ENCODE data around the gene NAA25.
"Not testable (repeated sequence)": the region's sequence is repeated elsewhere in the genome, so short reads cannot be mapped to it uniquely, and the experiment has no call there.

NAA25 gene

DNA sequence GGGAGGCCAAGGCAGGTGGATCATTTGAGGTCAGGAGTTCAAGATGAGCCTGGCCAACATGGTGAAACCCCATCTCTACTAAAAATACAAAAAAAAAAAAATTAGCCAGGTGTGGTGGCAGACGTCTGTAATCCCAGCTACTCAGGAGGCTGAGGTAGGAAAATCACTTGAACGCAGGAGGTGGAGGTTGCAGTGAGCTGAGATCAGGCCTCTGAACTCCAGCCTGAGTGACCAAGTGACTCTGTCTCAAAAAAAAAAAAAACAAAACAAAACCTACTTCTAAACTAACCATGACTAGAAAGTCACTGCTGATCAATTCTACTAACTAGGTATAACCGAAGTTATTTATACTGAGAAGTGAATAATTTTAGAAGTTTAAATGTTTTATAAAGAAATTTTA lies 99.0 kb downstream of the NAA25 start:
- DNase-seq (ENCODE audit: low read depth in 2 of 2), result not testable (repeated sequence)

DNA sequence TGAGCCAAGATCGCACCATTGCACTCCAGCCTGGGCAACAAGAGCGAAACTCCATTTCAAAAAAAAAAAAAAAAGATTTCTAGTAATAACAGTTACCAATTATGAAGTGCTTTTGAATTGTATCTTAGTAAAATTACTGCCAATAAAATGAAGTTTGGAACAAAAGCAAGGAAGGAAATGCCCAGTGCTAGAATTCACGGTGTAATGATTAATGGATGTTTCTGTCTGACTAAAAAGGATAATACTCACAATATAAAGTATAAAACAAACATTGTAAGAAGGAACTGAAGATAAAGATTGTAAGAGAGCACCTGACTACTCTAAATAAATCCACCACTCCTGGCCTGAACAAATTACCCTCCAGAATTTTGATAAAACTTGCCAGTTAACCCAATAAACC lies 99.7 kb downstream of the NAA25 start:
- DNase-seq (ENCODE audit: low read depth in 2 of 2), result no peak

DNA sequence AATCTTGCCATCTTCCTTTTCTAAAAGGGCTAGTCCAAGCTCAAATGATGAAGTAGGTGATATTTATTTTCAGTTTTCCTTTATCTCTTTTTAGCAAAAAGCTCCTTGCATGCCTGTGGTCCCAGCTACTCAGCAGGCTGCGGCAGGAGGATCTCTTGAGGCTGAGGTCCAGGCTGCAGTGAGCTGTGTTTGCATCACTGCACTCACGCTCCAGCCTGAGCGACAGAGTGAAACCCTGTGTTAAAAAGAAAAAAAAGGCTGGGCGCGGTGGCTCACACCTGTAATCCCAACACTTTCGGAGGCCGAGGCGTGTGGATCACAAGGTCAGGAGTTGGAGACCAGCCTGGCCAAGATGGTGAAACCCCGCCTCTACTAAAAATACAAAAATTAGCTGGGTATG lies 100.6 kb downstream of the NAA25 start:
- no peak for DNase-seq (ENCODE audit: low read depth in 2 of 2)

DNA sequence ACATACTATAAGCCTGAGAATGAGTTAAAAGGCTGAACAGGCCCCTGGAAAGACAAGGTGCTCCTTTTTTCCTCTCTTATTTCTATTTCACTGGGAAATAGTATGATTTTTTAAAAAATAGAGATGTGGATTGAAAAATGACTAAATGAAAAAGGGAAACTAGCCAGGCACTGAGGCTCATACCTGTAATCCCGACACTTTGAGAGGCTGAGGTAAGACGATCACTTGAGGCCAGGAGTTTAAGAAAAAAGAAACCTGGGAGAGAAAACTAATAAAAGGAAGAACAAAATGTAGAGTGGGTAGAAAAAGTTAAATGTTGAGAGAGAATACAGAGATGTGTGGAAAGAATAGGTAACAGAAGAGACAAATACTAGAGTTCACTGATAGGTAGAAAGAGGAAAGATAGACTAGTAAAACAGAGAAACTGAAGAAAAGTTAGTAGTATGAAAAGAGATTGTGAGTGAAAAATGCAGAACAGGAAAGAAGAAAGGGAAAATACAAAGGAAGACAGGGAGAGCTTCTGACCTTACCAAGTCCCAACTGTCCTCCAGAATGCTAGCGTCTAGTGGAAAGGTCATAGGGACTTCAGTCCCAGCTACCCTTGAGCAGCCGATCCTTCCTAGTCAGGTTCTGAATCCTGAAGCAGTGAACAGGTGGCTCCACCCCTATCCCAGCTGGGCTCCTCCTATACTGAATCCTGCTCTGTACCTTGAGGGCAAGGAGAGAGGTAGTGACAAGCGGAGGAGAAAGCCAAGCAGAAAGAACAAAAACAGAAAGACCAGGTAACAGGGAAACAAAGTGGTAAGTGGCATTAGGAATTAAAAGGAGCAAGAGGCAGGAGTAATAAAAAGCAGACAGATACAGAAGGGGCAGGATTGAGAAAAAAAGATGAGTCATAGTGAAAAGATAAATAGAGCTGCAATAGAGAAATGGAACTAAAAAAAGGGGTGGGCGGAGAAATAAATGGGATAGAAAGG lies 102.9 kb downstream of the NAA25 start:
- no peak for DNase-seq (ENCODE audit: low read depth in 2 of 2)

DNA sequence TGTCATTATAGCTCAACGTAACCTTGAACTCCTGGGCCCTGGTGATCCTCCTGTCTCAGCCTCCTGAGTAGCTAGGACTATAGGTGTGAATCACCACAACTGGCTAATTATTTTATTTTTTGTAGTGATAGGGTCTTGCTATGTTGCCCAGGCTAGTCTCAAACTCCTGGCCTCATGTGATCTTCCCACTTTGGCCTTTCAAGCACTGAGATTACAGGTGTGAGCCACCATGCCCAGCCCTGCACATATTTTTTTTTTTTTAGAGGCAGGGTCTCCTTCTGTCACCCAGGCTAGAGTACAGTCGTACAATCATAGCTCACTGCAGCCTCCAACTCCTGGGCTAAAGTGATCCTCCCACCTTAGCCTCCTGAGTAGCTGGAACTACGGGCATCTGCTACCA lies 104.5 kb downstream of the NAA25 start:
- no peak for DNase-seq (ENCODE audit: low read depth in 2 of 2)

DNA sequence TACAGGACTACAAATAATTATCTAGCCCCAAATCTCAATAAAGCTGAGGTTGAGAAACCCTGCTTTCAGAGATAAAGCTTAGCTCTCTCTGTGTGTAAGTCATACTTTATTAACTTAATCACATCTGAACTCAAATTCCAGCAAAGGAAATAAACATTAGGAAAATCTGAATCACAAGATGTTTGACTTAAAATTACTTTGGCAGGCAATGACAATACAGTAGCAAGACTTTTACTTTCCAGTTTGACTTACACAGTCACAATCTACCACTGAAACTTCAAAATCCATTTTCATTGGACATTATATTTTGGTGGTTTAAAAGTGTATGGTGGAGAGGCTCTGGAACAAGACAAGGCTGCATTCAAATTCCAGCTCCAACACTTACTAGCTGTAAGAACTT lies 107.0 kb downstream of the NAA25 start:
- DNase-seq (ENCODE audit: low read depth in 2 of 2), result no peak

DNA sequence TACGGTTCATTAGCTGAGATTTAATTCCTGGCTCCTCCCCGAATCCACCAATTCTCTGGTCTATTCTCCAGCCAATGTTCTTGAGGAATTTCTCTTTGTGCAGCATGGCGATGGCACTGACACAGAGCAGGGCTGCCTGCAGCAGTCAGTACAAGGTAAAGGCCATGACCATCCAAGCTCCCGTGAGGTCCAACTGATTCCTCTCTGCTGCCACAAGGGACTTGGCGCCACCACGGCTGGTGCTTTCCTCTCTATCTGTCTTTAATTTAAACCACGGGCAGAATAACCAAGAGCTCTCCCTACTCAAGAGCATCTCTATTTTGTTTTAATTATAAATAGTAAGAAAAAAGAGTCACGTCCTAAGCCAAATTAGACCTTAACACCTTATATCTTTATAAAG lies 107.8 kb downstream of the NAA25 start:
- DNase-seq (ENCODE audit: low read depth in 2 of 2), result no peak

DNA sequence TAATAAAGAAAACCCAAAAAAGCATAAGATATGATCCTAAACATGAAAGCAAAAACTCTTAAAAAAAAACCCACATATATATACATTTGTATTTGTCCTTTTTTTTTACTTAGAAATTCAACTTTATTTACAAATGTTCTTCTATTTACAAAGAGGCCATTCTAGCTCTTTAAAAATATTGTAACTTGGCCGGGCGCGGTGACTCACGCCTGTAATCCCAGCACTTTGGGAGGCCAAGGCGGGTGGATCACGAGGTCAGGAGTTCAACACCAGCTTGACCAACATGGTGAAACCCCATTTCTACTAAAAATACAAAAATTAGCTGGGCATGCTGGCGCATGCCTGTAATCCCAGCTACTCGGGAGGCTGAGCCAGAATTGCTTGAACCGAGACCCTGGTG lies 109.5 kb downstream of the NAA25 start:
- DNase-seq (ENCODE audit: low read depth in 2 of 2), result not testable (repeated sequence)

DNA sequence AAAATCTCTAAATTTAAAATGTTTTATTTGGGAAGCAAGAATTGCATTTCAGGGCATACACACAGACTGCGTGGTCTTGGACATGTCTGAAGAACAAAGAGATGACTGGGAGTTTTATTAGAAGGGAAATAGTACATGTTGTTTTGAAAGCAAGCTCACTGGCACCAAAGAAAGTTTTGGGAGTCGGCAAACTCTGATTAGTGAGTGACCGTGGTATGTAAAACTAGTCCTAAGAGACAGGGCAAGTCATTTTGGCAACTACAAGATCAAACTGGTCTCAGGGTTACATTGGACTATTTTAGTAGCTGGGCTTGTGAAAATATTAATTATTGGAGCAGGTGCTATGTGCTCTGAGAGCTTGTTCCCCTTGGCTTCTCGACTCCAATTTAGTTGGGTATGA lies 110.6 kb downstream of the NAA25 start:
- no peak for DNase-seq (ENCODE audit: low read depth in 2 of 2)

DNA sequence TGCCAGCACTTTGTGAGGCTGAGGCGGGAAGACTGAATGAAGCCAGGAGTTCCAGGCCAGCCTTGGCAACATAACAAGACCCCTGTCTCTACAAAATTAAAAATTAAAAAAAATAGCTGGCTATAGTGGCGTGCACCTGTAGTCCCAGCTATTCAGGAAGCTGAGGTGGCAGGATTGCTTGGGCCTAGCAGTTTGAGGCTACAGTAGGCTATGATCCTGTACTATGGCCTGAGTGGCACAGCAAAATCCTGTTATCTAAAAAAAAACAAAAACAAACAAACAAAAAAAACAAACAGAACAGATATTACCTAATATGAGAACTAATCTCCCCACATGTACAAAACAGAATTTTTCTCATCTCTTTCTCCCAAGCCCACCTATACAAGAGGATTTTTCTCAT lies 111.3 kb downstream of the NAA25 start:
- no peak for DNase-seq (ENCODE audit: low read depth in 2 of 2)

DNA sequence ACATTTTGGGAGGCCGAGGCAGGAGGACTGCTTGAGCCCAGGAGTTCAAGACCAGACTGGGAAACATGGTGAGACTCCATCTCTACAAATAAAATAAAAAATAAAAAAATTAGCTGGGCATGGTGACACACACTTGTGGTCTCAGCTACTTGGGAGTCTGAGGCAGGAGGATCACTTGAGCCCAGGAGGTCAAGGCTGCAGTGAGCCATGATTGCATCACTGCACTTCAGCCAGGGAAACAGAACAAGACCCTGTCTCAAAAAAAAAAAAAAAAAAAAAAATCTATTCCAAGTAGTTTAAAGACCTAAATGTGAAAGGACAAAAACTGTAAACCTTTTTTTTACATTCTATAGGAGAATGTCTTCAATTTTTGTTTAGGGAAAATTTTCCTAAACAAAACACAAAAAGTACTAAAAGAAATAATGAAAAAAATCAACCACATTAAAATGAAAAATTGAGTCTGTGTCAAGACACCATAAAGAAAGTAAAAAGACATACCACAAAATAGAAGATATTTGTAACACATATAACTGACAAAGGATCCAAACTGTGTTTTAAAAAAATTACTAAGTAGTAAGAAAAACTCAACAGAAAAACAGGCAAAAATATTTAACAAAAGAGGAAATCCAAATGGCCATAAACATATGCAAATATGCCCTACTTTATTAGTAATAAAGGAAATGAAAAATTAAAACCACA lies 112.7 kb downstream of the NAA25 start:
- no peak for DNase-seq (ENCODE audit: low read depth in 2 of 2)

DNA sequence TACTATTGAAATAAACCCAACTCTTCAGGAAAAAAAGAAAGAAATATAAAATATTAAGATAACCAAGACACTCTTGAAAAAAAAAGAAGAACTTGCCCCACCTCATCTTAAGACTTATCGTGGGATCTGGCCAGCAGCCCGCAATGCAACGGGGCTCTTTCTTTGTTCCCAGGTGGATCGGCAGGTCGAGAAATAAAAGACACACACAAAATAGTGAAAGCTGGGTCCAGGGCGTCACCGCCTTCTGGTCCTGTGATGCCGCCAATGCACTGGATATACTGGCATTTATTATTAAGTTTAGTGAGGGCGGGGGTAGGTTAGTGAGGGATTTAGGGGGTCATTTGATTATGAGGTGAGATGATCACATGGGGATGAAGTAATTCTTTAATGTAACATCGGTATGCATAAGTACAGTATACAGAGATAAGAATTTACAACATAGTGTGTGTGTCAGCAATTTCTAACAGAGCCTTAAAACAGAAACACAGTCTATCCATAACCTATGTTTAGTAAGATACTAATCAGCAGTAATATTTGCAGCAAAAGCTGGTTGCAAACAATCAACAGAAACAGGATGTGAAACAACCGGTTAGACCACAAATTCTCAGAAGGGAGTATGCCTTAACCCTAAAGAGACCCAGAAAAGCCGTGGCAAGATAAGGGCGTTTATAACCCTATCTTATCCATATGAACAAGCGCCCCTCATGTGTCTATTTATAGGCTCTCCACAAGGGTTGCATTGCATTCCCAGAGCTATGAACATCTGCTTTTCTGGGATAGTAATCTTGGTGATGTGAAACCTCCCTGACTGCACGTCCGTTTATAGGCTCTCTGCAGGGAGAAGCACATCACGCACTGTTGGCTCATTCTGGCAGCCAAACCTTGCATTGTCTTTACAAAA lies 114.1 kb downstream of the NAA25 start:
- DNase-seq (ENCODE audit: low read depth in 2 of 2), result not testable (repeated sequence)

DNA sequence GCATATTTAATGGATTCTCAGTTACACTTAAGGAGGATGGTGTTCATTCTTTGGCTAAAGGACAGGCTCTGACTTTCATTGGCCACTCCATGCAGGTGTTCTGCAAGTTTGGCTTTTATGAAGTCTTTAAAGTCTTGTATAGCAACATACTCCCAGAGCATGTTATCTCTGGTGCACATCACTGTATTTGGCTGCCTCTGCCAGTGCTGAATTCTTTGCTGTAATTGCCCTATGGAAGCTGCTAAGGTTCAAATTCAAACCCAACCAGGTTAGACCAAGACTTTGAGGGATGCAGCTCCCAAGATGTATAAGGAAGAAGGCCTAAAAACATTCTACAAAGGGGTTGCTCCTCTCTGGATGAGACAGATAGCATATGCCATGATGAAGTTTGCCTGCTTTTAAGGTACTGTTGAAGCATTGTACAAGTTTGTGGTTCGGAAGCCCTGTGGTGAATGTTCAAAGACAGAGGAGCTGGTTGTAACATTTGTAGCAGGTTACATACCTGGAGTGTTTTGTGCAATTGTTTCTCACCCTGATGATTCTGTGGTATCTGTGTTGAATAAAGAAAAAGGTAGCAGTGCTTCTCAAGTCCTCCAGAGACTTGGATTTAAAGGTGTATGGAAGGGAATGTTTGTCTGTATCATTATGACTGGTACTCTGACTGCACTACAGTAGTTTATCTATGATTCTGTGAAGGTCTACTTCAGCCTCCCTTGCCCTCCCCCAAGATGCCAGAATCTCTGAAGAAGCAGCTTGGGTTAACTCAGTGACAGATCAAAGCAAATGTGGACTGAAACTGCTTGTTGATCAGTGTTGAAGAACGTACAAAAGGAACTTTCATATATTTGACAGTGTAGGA lies 115.1 kb downstream of the NAA25 start:
- no peak for DNase-seq (ENCODE audit: low read depth in 2 of 2)

DNA sequence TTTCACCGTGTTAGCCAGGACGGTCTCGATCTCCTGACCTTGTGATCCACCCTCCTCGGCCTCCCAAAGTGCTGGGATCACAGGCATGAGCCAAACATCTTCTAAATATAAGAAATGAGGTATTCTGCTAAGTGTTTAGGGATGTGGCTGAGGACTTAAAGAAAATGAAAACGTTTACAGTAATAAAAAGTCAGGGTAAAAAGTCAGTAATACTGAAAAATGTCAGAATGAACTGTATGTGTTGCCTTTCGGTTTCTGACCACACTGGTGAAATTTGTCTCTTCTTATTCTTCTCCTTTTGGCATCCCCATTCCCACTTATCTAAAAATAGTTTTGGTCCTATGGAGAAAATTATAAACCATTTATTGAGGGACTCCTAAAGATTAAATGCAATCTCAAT lies 116.1 kb downstream of the NAA25 start:
- no peak for DNase-seq (ENCODE audit: low read depth in 2 of 2)

DNA sequence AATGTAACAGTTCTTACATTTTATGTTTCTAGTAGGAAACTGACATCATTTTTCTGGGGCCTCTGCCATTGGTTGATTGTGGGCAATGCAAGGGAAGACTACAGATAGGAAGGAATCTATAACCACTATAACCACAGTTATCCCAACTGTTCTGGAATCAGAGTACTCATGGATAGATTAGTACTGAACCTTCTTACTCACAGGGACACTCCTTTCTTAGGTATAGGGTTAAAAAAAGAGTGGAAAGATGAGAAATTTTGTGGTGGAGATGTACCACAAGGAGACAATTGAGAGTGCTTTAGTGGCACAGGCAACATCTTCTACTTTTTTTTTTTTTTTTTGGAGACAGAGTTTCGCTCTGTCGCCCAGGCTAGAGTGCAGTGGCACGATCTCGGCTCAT lies 116.6 kb downstream of the NAA25 start:
- no peak for DNase-seq (ENCODE audit: low read depth in 2 of 2)

DNA sequence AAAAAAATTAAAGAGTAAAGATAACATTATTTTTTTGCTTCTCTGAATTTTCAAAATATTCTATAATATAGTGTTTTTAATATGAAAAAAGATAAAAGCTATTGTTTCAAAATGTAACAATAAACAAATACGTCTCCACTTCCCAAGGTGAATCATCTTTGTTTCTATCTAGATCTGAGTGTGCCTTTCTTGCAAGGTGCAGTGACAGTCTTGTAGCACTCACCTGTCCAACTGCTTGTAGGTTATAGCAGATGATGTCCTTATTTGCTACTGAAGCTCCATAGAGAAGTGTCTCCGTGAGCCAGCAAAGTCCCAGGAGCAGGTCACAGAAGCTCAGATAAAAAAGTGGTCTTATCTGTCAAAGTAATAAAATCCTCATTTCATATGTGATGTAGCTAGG lies 117.0 kb downstream of the NAA25 start:
- DNase-seq (ENCODE audit: low read depth in 2 of 2), result no peak

DNA sequence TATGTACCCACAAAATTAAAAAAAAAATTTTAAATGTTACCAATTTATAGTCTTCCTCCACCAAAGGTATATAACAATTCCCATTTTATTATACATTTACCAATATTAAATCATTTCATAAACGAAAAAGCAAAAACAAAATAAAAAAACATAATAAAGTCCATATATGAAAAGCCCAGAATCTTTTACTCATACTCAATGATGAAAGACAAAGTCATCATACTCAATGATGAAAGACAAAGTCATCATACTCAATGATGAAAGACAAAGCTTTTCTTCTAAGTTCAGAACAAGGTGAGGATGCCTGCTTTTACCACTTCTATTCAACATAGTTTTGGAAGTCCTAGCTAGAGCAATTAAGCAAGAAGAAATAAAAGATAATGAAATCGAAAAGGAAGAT lies 123.8 kb downstream of the NAA25 start:
- DNase-seq (ENCODE audit: low read depth in 2 of 2), result no peak

DNA sequence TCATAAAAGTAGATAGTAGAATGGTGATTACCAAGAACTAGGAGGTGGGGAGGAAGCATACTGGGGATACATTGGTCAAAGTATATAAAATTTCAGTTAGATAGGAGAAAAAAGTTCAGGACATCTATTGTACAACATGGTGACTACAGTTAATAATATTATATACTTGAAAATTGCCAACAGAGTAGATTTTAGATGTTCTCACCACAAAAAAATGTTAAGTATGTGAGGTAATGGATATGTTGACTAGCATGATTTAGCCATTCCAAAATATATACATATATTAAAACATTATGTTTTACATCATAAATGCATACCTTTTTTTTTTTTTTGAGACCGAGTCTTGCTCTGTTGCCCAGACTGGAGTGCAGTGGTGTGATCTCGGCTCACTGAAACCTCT lies 126.6 kb downstream of the NAA25 start:
- DNase-seq (ENCODE audit: low read depth in 2 of 2), result peak; percentile 23 to 25

DNA sequence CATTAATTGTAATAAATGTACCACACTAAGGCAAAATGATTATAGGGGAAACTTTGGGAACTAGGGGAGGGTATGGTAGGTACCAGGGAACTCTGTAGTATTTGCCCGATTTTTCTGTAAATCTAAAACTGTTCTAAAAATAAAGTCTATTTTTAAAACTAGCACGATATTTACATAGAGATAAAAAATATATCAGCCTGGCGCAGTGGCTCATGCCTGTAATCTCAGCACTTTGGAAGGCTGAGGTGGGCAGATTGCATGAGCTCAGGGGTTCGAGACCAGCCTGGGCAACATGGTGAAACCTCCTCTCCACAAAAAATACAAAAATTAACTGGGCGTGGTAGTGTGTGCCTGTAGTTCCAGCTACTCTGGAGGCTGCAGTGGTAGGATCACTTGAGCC lies 128.0 kb downstream of the NAA25 start:
- no peak for DNase-seq (ENCODE audit: low read depth in 2 of 2)

DNA sequence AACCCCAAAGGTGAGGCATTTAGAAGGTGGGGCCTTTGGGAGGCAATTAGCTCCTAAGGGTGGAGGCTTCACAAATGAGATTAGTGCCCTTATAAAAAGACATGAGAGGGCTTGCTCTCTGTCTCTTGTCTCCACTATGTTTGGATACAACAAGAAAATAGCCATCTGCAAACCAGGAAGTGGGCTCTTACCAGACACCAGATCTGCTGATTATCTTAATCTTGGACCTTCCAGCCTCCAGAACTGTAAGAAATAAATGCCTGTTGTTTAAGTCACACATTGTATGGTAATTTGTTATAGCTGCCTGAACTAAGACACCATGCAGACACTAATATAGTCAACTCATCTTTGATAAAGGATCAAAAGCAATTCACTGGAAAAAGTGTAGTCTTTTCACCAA lies 130.0 kb downstream of the NAA25 start:
- no peak for DNase-seq (ENCODE audit: low read depth in 2 of 2)

DNA sequence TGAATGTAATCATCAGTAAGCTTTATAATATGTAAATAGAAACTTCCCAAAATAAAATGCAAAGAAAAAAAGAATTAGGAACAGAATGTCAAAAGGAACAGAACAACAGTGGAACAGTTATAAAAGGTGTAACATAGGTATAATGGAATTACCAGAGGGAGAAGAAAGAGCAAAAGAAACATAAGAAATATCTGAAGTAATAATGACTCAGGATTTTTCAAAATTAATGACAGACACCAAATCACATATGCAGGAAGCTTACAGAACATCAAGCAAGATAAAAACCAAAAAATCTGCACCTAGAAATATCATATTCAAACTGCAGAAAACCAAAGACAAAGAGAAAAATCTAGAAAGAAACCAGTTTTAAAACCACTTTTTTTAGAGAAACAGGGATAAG lies 131.7 kb downstream of the NAA25 start:
- no peak for DNase-seq (ENCODE audit: low read depth in 2 of 2)
